Caco-2 (cell line): ENCODE measurements around the gene CTIF. TPM values are rescaled to one million over a fixed set of nuclear protein-coding genes. Genes with fewer than 3 reads are reported as not detected.

Experiments
- BruUV-seq: library from RNA; stranded (reverse); fragments of 400-500 nt; replicated peaks from 2 replicates; lab custom pipeline; 2021; lab: Mats Ljungman, UMichigan
- CTCF ChIA-PET: fragments of 300-600 bp; sonication (Branson Sonifier 250); formaldehyde crosslinking; loops from one replicate; lab custom pipeline; 2022; ENCODE audit warnings: antibody characterized with exemption; lab: Charles Lee
- POLR2A ChIA-PET: fragments of 300-600 bp; sonication (Branson Sonifier 250); formaldehyde crosslinking; loops from one replicate; lab custom pipeline; 2022; ENCODE audit warnings: antibody characterized with exemption; lab: Charles Lee
- DNase-seq, 2 experiments: peaks; one replicate each; pipeline versions ENCODE4 v3.0.0 to v3.0.0-alpha.2; 2020 to 2022
- H3K27me3 ChIP-seq: replicated peaks from 2 replicates; pipeline ENCODE4 v1.6.0; 2011; ENCODE audit warnings: low read length; ENCODE audit not compliant: control insufficient read depth, insufficient read depth
- H3K36me3 ChIP-seq: 2 replicates; pipeline ENCODE4 v1.5.1; 2011; ENCODE audit warnings: low read length; ENCODE audit not compliant: control insufficient read depth, insufficient read depth
- H3K4me1 ChIP-seq: fragments of 250-450 bp; sonication (Bioruptor Pico); 2 replicates; pipeline ENCODE4 v1.5.1; 2020; ENCODE audit warnings: mild to moderate bottlenecking
- H3K4me3 ChIP-seq: 2 replicates; pipeline ENCODE4 v1.5.1; 2011; ENCODE audit warnings: low read depth, mild to moderate bottlenecking, control low read depth, low read length
- H3K9me3 ChIP-seq: fragments of 250-450 bp; sonication (Bioruptor Pico); 2 replicates; pipeline ENCODE4 v1.5.1; 2020; ENCODE audit warnings: mild to moderate bottlenecking, moderate library complexity
- H3K27ac Mint-ChIP-seq: one replicate; pipeline ENCODE4 v1.8.0; 2022; ENCODE audit warnings: mixed read lengths; ENCODE audit not compliant: unreplicated experiment
- H3K27me3 Mint-ChIP-seq: one replicate; pipeline ENCODE4 v1.8.0; 2022; ENCODE audit warnings: mixed read lengths; ENCODE audit not compliant: insufficient read depth, unreplicated experiment
- H3K36me3 Mint-ChIP-seq: one replicate; pipeline ENCODE4 v1.8.0; 2022; ENCODE audit warnings: mild to moderate bottlenecking, mixed read lengths; ENCODE audit not compliant: insufficient read depth, unreplicated experiment
- H3K4me1 Mint-ChIP-seq: one replicate; pipeline ENCODE4 v1.8.0; 2022; ENCODE audit warnings: low read depth, mixed read lengths; ENCODE audit not compliant: unreplicated experiment
- H3K4me3 Mint-ChIP-seq: one replicate; pipeline ENCODE4 v1.8.0; 2022; ENCODE audit warnings: mild to moderate bottlenecking, moderate library complexity, mixed read lengths; ENCODE audit not compliant: unreplicated experiment
- H3K9me3 Mint-ChIP-seq: one replicate; pipeline ENCODE4 v1.8.0; 2022; ENCODE audit warnings: mixed read lengths; ENCODE audit not compliant: unreplicated experiment
- CTCF ChIP-seq, 2 experiments: fragments of 200-600 bp in 1 of 2; IDR thresholded peaks; 1 replicate in 1 of 2; 2 replicates in 1 of 2; pipeline versions ENCODE4 v1.5.1 to v1.8.0; 2011 to 2022; ENCODE audit warnings: antibody characterized with exemption in 1 of 2, control low read depth in 1 of 2, inconsistent platforms in 1 of 2, low read depth in 1 of 2, low read length in 1 of 2, mild to moderate bottlenecking in 1 of 2, moderate library complexity in 1 of 2; ENCODE audit not compliant: insufficient read depth in 1 of 2, severe bottlenecking in 1 of 2, unreplicated experiment in 1 of 2
- intact Hi-C: fragments of 100-400 bp; cut with micrococcal nuclease; formaldehyde crosslinking; loops from one replicate; pipeline ENCODE4 v1.10.0; 2022; ENCODE audit not compliant: unreplicated experiment
- total RNA-seq: library from RNA; stranded (reverse); gene quantifications from 2 replicates; pipeline ENCODE4 v1.2.3, GENCODE V29; 2022

CTIF gene
- total RNA-seq, 1 experiment from 2014 or later: 19.9 TPM

- POLR2A ChIA-PET: no interaction called here
- Histone ChIP-seq H3K4me1 (0 out of 2 replicates have a peak, but pooled peaks cover under 1% of the 10 kb centered on the region), H3K4me3 (no peak overlapping the region), H3K9me3 (no peaks in the 10 kb centered on the region), H3K27me3 (no peaks in the 10 kb centered on the region), H3K36me3 (no peaks in the 10 kb centered on the region)
- no peak overlapping the region for H3K4me3 Mint-ChIP-seq
- no peak for TF ChIP-seq CTCF (IDR thresholded peaks at IDR 0.05; ENCODE audit: insufficient read depth in 1 of 2, low read depth in 1 of 2, low read length in 1 of 2, severe bottlenecking in 1 of 2, unreplicated experiment in 1 of 2)
- H3K9me3 Mint-ChIP-seq: no peaks in the 10 kb centered on the region
- CTCF ChIA-PET: no interaction called here
- H3K36me3 Mint-ChIP-seq: peaks cover 8% of the 10 kb centered on the region
- no peak for DNase-seq
- H3K4me1 Mint-ChIP-seq: peaks cover 17% of the 10 kb centered on the region
- intact Hi-C loops: no loop called here
- no TSS peak for BruUV-seq
- H3K27me3 Mint-ChIP-seq: no peaks in the 10 kb centered on the region
- no peak overlapping the region for H3K27ac Mint-ChIP-seq
Observed at GRCh38 chr18:48657447-48658120, 118.8 kb downstream of the CTIF start.

- no peak overlapping the region for H3K4me3 Mint-ChIP-seq
- no peaks in the 10 kb centered on the region for H3K27me3 ChIP-seq
- no peak for TF ChIP-seq CTCF (IDR thresholded peaks at IDR 0.05; ENCODE audit: insufficient read depth in 1 of 2, low read depth in 1 of 2, low read length in 1 of 2, severe bottlenecking in 1 of 2, unreplicated experiment in 1 of 2)
- ChIA-PET POLR2A (no interaction called here), CTCF (no interaction called here)
- H3K4me1 ChIP-seq: 0 out of 2 replicates have a peak, but pooled peaks cover 4% of the 10 kb centered on the region
- H3K36me3 ChIP-seq: no peaks in the 10 kb centered on the region
- H3K9me3 ChIP-seq: no peaks in the 10 kb centered on the region
- peaks cover 23% of the 10 kb centered on the region for H3K4me1 Mint-ChIP-seq
- no peak overlapping the region for H3K27ac Mint-ChIP-seq
- BruUV-seq: no TSS peak
- no peak for DNase-seq
- no peak overlapping the region for H3K4me3 ChIP-seq
- intact Hi-C loops: no loop called here
- no peaks in the 10 kb centered on the region for H3K27me3 Mint-ChIP-seq
- H3K36me3 Mint-ChIP-seq: peaks cover 8% of the 10 kb centered on the region
- H3K9me3 Mint-ChIP-seq: no peaks in the 10 kb centered on the region
Observed at GRCh38 chr18:48658721-48659120, 119.9 kb downstream of the CTIF start.

- Histone ChIP-seq H3K9me3 (no peaks in the 10 kb centered on the region), H3K27me3 (no peaks in the 10 kb centered on the region), H3K36me3 (no peaks in the 10 kb centered on the region), H3K4me1 (0 out of 2 replicates have a peak, but pooled peaks cover 4% of the 10 kb centered on the region), H3K4me3 (no peak overlapping the region)
- ChIA-PET POLR2A (no interaction called here), CTCF (no interaction called here)
- intact Hi-C loops: no loop called here
- Mint-ChIP-seq H3K9me3 (no peaks in the 10 kb centered on the region), H3K36me3 (peaks cover 8% of the 10 kb centered on the region), H3K4me3 (no peak overlapping the region), H3K27me3 (no peaks in the 10 kb centered on the region), H3K4me1 (peaks cover 23% of the 10 kb centered on the region), H3K27ac (no peak overlapping the region)
- DNase-seq: no peak
- no peak for TF ChIP-seq CTCF (IDR thresholded peaks at IDR 0.05; ENCODE audit: insufficient read depth in 1 of 2, low read depth in 1 of 2, low read length in 1 of 2, severe bottlenecking in 1 of 2, unreplicated experiment in 1 of 2)
- no TSS peak for BruUV-seq
Observed at GRCh38 chr18:48659188-48660009, 120.6 kb downstream of the CTIF start.
